Calu3 (cell line): ENCODE data around the gene NBAS. TPM values are rescaled to one million over a fixed set of nuclear protein-coding genes. Genes with fewer than 3 reads are reported as not detected.

ENCODE experiments used
- BruUV-seq: library from RNA; stranded (reverse); fragments of 400-500 nt; replicated peaks from 2 replicates; lab custom pipeline; 2021; lab: Mats Ljungman, UMichigan
- CTCF ChIA-PET: fragments of 300-600 bp; sonication (Branson Sonifier 250); formaldehyde crosslinking; loops from one replicate; lab custom pipeline; 2022; ENCODE audit warnings: antibody characterized with exemption; lab: Charles Lee
- DNase-seq: peaks from one replicate; pipeline ENCODE4 v3.0.0; 2022
- H3K27ac Mint-ChIP-seq: one replicate; pipeline ENCODE4 v1.8.0; 2022; ENCODE audit warnings: mixed read lengths; ENCODE audit not compliant: unreplicated experiment
- H3K27me3 Mint-ChIP-seq: one replicate; pipeline ENCODE4 v1.8.0; 2022; ENCODE audit warnings: mixed read lengths; ENCODE audit not compliant: unreplicated experiment
- H3K36me3 Mint-ChIP-seq: one replicate; pipeline ENCODE4 v1.8.0; 2022; ENCODE audit warnings: mild to moderate bottlenecking, moderate library complexity, mixed read lengths; ENCODE audit not compliant: insufficient read depth, unreplicated experiment
- H3K4me1 Mint-ChIP-seq: one replicate; pipeline ENCODE4 v1.8.0; 2022; ENCODE audit warnings: mild to moderate bottlenecking, low read depth, mixed read lengths; ENCODE audit not compliant: unreplicated experiment
- H3K4me3 Mint-ChIP-seq: one replicate; pipeline ENCODE4 v1.8.0; 2022; ENCODE audit warnings: mild to moderate bottlenecking, low read depth, moderate library complexity, mixed read lengths; ENCODE audit not compliant: unreplicated experiment
- H3K9me3 Mint-ChIP-seq: one replicate; pipeline ENCODE4 v1.8.0; 2022; ENCODE audit warnings: low read depth, mixed read lengths; ENCODE audit not compliant: unreplicated experiment
- CTCF ChIP-seq: fragments of 200-600 bp; IDR thresholded peaks from one replicate; pipeline ENCODE4 v1.8.0; 2022; ENCODE audit warnings: antibody characterized with exemption; ENCODE audit not compliant: unreplicated experiment
- intact Hi-C: fragments of 100-400 bp; cut with micrococcal nuclease; formaldehyde crosslinking; loops from one replicate; pipeline ENCODE4 v1.10.0; 2022; ENCODE audit not compliant: unreplicated experiment
- total RNA-seq: library from RNA; stranded (reverse); gene quantifications from 2 replicates; pipeline ENCODE4 v1.2.3, GENCODE V29; 2022

The NBAS gene
- total RNA-seq, 1 experiment from 2014 or later = 30.4 TPM

GRCh38 chr2:15184491-15184890, 376.6 kb downstream of the NBAS start:
- H3K36me3 Mint-ChIP-seq = no peaks in the 10 kb centered on the region
- BruUV-seq = no TSS peak
- no peaks in the 10 kb centered on the region for H3K9me3 Mint-ChIP-seq
- DNase-seq = no peak
- H3K27ac Mint-ChIP-seq = no peak overlapping the region
- H3K4me1 Mint-ChIP-seq = no peaks in the 10 kb centered on the region
- no peak for TF ChIP-seq CTCF
- no peak overlapping the region for H3K4me3 Mint-ChIP-seq
- CTCF ChIA-PET = no interaction called here
- intact Hi-C loops = no loop called here
- no peaks in the 10 kb centered on the region for H3K27me3 Mint-ChIP-seq

- Mint-ChIP-seq H3K27ac (no peak overlapping the region), H3K9me3 (no peaks in the 10 kb centered on the region), H3K4me1 (no peaks in the 10 kb centered on the region), H3K27me3 (no peaks in the 10 kb centered on the region), H3K4me3 (no peak overlapping the region), H3K36me3 (no peaks in the 10 kb centered on the region)
- TF ChIP-seq CTCF = no peak
- DNase-seq = no peak
- BruUV-seq = no TSS peak
- intact Hi-C loops = no loop called here
- CTCF ChIA-PET = no interaction called here
Observed at GRCh38 chr2:15182275-15182674, 378.9 kb downstream of the NBAS start.

DNA sequence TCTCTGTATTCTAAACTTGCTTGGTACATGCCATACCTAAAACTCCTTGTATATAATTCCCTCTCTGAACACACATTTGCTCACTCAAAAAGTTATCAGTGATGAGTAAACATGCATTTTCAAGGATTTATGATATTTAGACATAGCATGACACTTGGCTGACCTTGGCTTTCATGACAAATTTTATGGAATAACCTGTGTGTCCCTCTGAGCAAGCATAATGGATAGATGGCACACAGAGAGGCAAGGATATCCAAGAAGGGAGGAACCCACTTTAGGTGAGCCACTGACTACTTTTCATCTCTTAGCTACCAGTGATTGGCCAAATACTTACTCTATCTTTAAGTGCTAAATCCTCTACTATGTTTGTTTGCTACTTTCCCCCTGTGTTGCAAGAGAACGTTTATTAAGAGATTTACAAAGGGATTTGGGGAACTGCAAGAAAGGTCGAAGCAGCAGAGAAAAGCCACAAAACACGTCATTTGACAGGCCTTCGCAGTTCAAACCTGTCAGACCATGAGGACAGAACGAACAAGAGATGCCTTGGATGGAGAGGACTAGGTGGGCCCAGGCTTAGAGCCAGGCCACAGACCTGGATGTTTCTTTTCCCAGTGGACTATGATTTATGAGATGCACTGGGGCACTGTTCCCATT, 379.9 kb downstream of the NBAS start:
- intact Hi-C loops = no loop called here
- H3K36me3 Mint-ChIP-seq = no peaks in the 10 kb centered on the region
- CTCF ChIA-PET = no interaction called here
- BruUV-seq = no TSS peak
- no peak for TF ChIP-seq CTCF
- DNase-seq = no peak
- no peaks in the 10 kb centered on the region for H3K9me3 Mint-ChIP-seq
- H3K4me1 Mint-ChIP-seq = no peaks in the 10 kb centered on the region
- H3K4me3 Mint-ChIP-seq = no peak overlapping the region
- H3K27ac Mint-ChIP-seq = no peak overlapping the region
- no peaks in the 10 kb centered on the region for H3K27me3 Mint-ChIP-seq

GRCh38 chr2:15180379-15180778, 380.8 kb downstream of the NBAS start:
- H3K4me1 Mint-ChIP-seq = no peaks in the 10 kb centered on the region
- BruUV-seq = no TSS peak
- H3K27me3 Mint-ChIP-seq = no peaks in the 10 kb centered on the region
- intact Hi-C loops = no loop called here
- DNase-seq = no peak
- no peak overlapping the region for H3K27ac Mint-ChIP-seq
- H3K36me3 Mint-ChIP-seq = no peaks in the 10 kb centered on the region
- no peak for TF ChIP-seq CTCF
- CTCF ChIA-PET = no interaction called here
- H3K4me3 Mint-ChIP-seq = no peak overlapping the region
- no peaks in the 10 kb centered on the region for H3K9me3 Mint-ChIP-seq
